ENCODE measurements around the gene LIG1.
A peak's percentile ranks its signal among the peaks of the same experiment; 100 is the strongest.

LIG1 gene

DNA sequence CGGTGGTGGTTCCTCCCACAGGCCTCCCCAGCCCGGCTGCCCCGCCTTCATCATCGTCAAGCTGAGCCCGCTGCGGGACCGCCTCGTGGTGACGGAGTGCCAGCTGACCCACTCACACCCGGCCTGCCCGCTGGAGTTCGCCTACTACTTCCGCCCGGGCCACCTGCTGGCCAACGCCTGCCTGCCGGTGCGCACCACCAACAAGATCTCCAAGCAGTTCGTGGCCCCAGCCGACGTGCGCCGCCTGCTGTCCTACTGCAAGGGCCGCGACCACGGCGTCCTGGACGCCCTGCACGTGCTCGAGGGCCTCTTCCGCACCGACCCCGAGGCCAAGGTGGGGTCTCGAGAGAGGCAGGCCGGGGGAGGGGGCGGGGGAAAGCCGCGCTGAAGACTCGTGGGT, 12.3 kb upstream of the LIG1 start:
- DNase-seq (ENCODE audit: low read depth): no peak

- no peak for DNase-seq (ENCODE audit: low read depth)
Observed at GRCh38 chr19:48181505-48181904, 11.4 kb upstream of the LIG1 start.

DNA sequence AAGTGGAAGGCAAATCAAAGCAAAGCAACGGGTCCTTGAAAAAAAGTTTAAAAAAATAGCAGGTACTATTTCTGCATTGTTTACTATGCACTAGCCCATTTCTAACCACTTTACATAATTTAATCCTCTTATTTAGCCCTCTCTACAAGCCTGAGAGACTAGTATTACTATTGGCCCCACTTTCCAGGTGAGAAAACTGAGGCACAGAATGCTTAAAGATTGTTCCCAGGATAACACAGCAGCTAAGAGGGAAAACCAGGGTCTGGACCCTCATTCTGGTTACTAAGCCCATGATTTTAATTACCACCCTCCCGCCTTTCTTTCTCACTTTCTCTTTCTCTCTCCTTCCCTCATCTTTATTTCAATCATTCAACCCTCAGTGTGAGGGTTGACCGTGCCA, 6.1 kb upstream of the LIG1 start:
- DNase-seq (ENCODE audit: low read depth): no peak

- DNase-seq (ENCODE audit: low read depth): no peak
Observed at GRCh38 chr19:48175578-48175977, 5.4 kb upstream of the LIG1 start.

- DNase-seq (ENCODE audit: low read depth): no peak
Observed at GRCh38 chr19:48174445-48175030, 4.4 kb upstream of the LIG1 start.

DNA sequence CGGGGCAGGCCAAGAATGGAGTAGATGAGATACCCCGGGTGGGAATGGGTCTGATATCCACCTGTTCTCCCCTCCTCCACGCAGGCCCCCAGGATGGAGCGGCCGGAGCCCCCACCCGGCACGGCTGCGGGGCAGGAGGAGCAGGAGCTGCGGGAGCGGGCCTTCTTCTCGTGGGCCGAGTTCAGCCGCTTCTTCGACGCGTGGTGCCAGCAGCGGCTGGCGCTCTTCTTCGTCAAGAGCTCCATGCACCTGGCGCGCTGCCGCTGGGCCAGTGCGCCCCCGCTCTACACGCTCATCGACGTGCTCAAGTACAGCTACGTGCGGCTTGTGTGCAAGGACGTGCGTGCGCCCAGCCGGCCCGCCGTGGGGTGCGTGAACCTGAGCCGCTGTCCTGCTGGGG, 1.6 kb upstream of the LIG1 start:
- DNase-seq (ENCODE audit: low read depth): no peak

DNA sequence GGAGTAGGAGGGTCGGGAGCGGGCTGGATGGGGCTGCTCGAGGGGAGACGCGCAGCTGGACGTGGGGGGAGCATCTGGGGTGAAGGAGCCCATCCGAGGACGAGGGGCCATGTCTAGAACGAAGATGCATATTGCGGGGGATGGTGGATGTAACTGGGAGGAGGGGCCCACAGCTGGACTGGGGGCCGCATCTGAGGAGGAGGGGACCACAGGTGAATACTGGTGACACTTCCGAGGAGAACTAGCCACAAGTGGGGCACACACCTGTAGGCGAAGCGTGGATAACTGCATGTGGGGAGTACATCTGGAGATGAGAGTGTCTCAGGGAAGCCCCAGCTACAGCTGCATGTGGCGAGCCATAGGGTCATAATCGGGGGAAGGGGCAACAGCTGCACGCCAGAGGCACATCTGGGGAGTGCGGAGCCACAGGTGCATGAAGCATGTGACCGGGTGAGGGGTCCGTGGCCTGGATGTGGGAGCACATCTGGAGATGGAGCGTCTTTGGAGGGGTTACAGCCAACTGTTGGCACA, 738 bp upstream of the LIG1 start:
- DNase-seq (ENCODE audit: low read depth): no peak

DNA sequence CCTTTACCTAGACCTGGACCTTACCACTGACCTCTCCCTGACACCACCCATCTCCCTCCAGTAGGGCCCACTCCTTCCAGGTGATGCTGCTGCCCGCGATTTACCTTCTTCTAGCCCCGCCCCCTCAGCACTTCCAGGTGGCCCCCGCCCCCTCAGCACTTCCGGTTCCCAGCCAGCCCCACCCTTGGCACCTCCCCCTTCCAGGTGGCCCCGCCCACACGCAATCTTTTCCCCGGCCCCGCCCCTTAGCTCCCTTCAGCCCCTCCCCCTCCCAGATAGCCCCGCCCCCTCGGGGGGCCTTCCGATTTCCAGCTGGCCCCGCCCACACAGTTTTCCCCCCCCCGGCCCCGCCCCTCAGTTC, 586 bp downstream of the LIG1 start:
- DNase-seq (ENCODE audit: low read depth): peak; percentile 92

DNA sequence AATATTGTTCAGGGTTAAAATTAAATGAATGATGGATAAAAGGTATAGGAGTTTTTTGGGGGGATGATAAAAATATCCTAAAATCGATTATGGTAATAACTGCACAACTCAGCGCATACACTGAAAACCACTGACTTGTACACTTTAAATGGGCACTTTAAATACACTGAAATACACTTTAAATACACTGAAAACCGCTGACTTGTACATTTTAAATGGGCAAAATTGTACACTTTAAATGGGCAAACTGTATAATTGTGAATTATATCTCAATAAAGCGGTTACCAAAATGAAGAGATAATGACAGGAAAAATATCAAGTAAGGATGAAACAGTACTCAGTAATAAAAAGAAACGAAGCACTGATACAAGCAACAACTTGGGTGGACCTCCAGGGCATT, 1.5 kb downstream of the LIG1 start:
- DNase-seq (ENCODE audit: low read depth): no peak

GRCh38 chr19:48158210-48158790, 11.8 kb downstream of the LIG1 start:
- DNase-seq (ENCODE audit: low read depth): no peak

DNA sequence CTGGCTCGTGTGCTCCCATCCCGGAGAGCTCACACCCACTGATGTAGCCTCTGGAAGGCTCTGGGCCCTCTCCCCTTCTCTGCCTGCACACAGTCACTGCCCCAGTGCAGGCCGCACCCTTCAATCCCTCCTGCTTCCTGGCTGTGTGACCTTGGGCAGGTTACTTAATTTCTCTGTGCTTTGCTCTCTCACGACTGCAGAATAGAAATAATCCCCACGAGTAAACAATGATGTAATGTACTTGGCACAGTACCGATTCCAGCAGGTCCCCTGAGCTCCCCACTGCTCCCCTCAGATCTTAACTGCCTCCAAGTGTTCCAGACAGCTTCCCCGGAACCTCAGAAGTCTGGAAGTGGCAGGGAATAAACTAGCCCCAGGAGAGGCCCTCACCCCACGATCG, 16.1 kb downstream of the LIG1 start:
- DNase-seq (ENCODE audit: low read depth): no peak

DNA sequence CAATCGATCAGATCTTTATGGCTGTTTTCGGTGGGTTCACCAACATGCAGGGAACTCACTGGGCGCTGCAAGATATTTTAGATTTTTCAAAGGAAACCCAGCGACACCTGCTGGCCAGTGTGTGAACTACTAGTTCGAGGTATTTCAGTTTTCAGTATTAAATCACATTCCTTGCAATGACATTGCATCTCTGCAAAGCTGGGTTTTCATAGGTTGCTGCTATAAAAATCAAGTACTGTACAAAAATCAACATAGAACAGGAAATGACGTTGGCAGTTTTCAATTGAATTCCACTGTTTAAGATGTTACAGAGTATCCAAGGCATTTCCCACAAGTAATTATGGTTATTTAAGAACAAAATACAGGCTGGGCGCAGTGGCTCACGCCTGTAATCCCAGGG, 17.6 kb downstream of the LIG1 start:
- peak; percentile 43 for DNase-seq (ENCODE audit: low read depth)

GRCh38 chr19:48149430-48149829, 20.7 kb downstream of the LIG1 start:
- no peak for DNase-seq (ENCODE audit: low read depth)

- DNase-seq (ENCODE audit: low read depth): no peak
Observed at GRCh38 chr19:48148576-48148975, 21.6 kb downstream of the LIG1 start.

DNA sequence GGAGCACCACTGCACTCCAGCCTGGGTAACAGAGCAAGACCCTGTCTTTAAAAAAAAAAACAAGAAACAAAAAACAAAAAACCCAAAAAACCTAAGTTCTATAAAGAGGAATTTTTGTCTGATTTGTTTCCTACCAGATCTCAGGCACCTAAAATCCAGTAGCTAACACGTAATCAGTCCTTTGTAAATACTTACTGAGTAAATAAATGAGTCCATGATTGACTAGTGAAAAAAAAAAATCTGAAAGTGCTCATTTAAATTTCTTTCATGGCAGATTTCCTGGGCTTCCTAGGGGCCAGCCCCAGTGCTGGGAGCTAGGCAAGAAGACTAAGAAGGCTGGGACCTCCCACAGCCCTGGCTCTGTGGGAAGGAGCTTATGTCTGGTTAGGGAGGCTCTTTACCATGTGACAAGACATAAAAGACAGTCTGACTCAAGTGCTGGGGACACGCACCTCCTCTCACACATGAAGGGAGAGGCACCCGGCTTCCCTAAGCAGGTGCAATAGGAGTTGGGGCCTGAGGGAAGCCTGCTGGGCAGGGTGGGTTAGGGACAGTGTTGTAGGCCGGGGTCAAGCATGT, 22.5 kb downstream of the LIG1 start:
- DNase-seq (ENCODE audit: low read depth): no peak

- DNase-seq (ENCODE audit: low read depth): no peak
Observed at GRCh38 chr19:48139053-48139452, 31.1 kb downstream of the LIG1 start.

DNA sequence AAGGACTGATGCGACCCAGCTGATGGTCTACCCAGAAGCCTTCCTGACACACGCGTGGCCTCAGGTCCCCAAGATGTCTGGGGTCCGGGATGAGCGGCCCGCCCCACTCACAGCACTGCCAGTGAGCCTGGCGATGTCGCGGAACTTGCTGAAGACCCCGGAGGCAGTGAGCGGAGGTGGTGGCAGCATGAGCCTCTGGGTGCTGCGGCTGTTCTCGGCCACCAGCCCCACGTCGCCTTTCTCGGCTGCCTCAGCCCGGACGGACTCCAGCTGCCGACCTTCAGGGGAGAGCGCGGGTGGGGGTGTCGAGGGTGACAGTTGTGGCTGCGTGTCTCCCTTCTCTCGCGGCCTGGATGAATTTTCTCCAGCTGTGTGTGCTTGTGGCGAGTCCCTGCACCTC, 32.7 kb downstream of the LIG1 start:
- DNase-seq (ENCODE audit: low read depth): no peak

GRCh38 chr19:48136547-48136946, 33.6 kb downstream of the LIG1 start:
- no peak for DNase-seq (ENCODE audit: low read depth)

- no peak for DNase-seq (ENCODE audit: low read depth)
Observed at GRCh38 chr19:48135411-48135810, 34.7 kb downstream of the LIG1 start.

- DNase-seq (ENCODE audit: low read depth): no peak
Observed at GRCh38 chr19:48133094-48133493, 37.0 kb downstream of the LIG1 start.

DNA sequence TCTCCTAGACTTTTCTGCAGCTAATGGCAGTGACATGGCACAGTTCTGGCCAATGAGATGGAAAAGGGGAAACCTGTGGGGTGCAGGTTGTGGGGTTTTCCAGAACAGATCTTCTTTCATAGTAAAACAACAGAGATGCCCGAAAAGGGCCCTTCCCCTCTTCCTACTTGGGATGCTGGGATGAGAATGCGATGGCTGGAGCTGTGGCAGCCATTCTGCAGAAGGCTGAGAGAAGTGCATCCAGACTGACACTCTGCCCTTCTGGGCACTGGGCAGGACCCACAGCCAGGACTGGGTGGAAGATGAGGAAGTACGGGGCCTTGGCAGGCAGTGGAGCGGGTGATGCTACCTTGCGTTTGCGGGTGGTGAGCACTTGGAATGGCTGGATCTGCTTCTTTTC, 42.6 kb downstream of the LIG1 start:
- no peak for DNase-seq (ENCODE audit: low read depth)

GRCh38 chr19:48123907-48124651, 46.1 kb downstream of the LIG1 start:
- no peak for DNase-seq (ENCODE audit: low read depth)

- DNase-seq (ENCODE audit: low read depth): no peak
Observed at GRCh38 chr19:48122421-48122820, 47.7 kb downstream of the LIG1 start.
